RPMI7951 (cell line): ENCODE data around the gene MMP14. TPM values are rescaled to one million over a fixed set of nuclear protein-coding genes. Genes with fewer than 3 reads are reported as not detected.
"Not testable (repeated sequence)": the region's sequence is repeated elsewhere in the genome, so short reads cannot be mapped to it uniquely, and the experiment has no call there.

Source experiments
- DNase-seq: peaks from one replicate; pipeline ENCODE4 v3.0.0-alpha.2; 2012; ENCODE audit warnings: low read depth
- total RNA-seq: library from RNA; depleted of rRNA; stranded (reverse); fragments of >200 nt; shearing (Covaris generic); gene quantifications from 2 replicates; pipeline ENCODE4 v1.2.3, GENCODE V29; 2014

Gene MMP14
- total RNA-seq, 1 experiment from 2014 or later: 718 TPM

DNA sequence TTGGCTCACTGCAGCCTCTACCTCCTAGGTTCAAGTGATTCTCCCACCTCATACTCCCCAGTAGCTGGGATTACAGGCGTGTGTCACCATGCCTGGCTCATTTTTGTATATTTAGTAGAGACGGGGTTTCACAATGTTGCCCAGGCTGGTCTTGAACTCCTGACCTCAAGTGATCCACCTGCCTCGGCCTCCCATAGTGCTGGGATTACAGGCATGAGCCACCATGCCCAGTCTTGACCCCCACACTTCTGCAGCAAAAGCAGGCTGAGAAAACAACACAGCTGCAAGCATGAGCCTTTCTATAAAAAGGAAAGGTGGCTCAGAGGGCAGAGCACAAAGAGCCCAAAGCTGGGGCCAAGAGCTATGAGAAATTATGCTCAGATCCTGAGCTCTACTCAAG, 24.0 kb downstream of the MMP14 start:
- not testable (repeated sequence) for DNase-seq

GRCh38 chr14:22861651-22862050, 25.3 kb downstream of the MMP14 start:
- DNase-seq: no peak

GRCh38 chr14:22864979-22865378, 28.6 kb downstream of the MMP14 start:
- no peak for DNase-seq

DNA sequence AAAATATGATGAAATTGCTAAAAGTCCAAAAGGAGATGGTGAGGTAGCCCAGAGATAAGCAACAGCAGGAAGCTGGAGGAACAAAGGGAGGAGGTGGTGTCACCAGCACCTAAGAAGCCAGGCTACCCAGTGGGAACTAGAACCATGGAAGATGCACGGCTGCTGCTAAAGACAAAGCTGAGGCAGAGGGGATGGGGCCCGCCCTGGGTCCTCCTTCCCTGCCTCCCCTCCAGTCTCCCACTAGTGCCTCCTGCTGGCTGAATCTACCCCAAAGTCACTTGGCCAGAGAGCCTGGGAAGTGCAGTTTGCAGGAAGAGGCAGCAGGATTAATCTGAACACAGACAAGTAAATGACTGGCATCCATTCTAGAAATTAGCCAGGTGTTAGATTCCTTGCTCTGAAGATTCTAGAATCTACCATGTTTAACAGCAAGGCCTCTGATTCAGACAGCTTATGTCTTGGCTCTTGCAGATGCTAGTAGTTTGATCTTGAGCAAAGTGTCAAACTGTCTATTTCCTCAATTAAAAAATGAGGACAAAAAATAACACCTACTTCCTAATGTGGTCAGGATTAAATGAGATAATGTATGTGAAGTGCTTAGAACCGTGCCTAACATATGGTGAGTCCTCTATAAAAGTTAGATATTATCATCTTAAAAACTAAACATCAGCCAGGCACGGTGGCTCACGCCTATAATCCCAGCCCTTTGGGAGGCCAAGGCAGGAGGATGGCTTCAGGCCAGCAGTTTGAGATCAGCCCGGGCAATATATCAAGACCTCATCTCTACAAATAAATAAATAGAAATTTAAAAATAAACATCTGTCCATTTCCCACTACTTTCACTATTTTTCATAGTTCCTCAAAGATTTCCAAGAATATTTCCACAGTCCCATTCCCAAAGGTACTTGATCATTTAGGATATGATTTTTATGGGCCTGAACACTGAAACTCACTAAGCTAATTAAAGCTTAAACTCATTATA, 29.3 kb downstream of the MMP14 start:
- DNase-seq: no peak

- no peak for DNase-seq
These were observed 30.5 kb downstream of the MMP14 start for GRCh38 chr14:22866874-22867273.

- DNase-seq: peak; percentile 14
These were observed 34.4 kb downstream of the MMP14 start for GRCh38 chr14:22870811-22871223.

GRCh38 chr14:22871224-22872032, 35.0 kb downstream of the MMP14 start, which contains the start of gene LRP10:
TSS of gene LRP10 (plus strand) at chr14:22871740. CDS start at chr14:22872304, 564 bp downstream.
- peak; percentile 89 for DNase-seq

DNA sequence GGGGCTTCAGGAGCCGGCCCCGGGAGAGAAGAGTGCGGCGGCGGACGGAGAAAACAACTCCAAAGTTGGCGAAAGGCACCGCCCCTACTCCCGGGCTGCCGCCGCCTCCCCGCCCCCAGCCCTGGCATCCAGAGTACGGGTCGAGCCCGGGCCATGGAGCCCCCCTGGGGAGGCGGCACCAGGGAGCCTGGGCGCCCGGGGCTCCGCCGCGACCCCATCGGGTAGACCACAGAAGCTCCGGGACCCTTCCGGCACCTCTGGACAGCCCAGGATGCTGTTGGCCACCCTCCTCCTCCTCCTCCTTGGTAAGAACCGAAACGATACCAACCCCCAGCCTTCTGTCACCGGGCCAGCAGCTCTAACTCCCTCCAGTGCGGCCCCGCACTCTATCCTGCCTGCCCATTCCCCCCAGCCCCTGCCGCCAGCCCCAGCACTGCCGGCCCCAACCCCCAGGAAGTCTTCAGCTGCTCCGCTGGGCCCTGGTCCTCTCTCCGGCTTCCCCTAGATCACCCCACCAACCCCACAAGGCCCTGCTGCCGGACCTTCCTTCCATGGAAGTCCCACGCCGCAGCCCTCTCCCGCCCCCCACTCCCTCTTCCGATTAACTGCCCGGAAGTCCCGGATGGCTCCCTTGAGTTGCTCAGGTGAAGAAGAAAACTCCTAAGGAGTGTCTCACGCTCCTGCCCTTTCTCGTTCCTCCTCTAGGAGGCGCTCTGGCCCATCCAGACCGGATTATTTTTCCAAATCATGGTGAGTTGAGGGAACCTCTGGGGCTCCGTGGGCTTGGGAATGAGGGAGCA, 35.8 kb downstream of the MMP14 start:
- DNase-seq: peak; percentile 71

GRCh38 chr14:22872833-22873520, 36.6 kb downstream of the MMP14 start:
- no peak for DNase-seq

DNA sequence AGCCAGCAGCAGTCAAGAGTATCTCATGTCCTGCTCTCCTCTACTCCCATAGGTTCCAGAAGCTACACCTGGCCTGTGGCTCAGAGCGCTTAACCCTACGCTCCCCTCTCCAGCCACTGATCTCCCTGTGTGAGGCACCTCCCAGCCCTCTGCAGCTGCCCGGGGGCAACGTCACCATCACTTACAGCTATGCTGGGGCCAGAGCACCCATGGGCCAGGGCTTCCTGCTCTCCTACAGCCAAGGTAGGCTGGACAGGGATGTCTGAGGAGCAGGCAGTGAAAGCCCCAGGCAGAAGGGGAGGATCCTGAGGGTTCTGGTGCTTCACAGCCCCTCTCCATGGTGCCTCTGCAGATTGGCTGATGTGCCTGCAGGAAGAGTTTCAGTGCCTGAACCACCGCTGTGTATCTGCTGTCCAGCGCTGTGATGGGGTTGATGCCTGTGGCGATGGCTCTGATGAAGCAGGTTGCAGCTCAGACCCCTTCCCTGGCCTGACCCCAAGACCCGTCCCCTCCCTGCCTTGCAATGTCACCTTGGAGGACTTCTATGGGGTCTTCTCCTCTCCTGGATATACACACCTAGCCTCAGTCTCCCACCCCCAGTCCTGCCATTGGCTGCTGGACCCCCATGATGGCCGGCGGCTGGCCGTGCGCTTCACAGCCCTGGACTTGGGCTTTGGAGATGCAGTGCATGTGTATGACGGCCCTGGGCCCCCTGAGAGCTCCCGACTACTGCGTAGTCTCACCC, 38.8 kb downstream of the MMP14 start:
- DNase-seq: no peak

DNA sequence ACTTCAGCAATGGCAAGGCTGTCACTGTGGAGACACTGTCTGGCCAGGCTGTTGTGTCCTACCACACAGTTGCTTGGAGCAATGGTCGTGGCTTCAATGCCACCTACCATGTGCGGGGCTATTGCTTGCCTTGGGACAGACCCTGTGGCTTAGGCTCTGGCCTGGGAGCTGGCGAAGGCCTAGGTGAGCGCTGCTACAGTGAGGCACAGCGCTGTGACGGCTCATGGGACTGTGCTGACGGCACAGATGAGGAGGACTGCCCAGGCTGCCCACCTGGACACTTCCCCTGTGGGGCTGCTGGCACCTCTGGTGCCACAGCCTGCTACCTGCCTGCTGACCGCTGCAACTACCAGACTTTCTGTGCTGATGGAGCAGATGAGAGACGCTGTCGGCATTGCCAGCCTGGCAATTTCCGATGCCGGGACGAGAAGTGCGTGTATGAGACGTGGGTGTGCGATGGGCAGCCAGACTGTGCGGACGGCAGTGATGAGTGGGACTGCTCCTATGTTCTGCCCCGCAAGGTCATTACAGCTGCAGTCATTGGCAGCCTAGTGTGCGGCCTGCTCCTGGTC, 39.4 kb downstream of the MMP14 start:
- DNase-seq: no peak

DNA sequence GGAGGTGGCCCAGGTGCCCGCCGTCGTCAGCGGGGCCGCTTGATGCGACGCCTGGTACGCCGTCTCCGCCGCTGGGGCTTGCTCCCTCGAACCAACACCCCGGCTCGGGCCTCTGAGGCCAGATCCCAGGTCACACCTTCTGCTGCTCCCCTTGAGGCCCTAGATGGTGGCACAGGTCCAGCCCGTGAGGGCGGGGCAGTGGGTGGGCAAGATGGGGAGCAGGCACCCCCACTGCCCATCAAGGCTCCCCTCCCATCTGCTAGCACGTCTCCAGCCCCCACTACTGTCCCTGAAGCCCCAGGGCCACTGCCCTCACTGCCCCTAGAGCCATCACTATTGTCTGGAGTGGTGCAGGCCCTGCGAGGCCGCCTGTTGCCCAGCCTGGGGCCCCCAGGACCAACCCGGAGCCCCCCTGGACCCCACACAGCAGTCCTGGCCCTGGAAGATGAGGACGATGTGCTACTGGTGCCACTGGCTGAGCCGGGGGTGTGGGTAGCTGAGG, 40.7 kb downstream of the MMP14 start:
- no peak for DNase-seq

- no peak for DNase-seq
These were observed 42.2 kb downstream of the MMP14 start for GRCh38 chr14:22878271-22879246.

DNA sequence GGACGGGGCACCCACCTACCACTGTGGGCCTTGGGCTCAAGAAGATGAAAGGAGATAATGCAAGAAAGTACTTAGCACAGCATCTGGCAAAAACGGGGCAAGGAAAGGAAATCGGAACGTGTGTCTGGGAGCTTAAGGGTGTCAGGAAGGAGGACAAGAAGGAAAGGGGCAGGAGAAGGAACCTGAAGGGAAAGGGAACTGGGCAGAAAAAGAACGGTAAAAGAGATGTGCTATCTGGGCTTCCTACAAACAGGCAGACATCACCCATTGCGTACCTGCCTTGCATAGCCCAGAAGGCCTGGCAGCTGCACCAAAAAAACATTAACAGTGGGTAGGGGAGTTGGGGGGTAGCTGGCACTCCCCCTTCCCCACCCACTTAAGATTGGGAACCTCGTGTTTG, 45.7 kb downstream of the MMP14 start:
- DNase-seq: no peak

DNA sequence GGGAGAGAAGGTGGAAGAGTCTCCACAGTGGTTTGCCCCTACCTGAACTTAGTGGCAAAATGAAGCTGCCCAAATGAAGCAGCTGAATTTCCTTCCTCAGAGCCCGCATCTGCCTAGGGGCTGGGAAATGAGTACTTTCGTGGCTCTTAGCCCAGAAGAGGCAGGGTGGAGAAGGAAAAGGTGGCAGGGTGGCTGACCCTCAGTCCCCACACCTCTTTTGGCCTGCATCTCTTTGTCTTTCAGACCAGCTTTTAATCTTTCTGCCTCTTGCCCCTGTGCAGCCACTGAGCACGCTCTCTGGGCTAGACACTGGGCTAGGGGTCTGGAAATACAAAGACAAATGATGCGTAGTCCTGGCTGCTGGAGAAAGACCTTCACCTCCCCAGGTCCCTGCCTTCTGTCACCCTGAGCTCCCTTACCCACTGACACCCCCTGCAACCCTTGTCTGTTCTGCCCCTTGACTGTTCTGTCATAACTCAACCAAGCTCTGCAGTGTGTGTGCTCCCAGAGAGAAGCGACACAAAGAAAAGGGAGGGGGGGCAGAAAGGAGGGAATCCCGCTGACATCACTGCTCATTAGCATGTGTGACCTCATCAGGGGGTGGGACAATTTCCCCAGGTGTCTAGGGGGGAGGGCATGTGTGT, 46.3 kb downstream of the MMP14 start:
- no peak for DNase-seq

GRCh38 chr14:22883173-22883976, 47.0 kb downstream of the MMP14 start, which contains the start of gene REM2:
TSS of gene REM2 (plus strand) at chr14:22883222. CDS start at chr14:22883288, 66 bp downstream.
- no peak for DNase-seq
